ENCODE results near the gene GPR152. TPM values are rescaled to one million over a fixed set of nuclear protein-coding genes. Genes with fewer than 3 reads are reported as not detected.

Gene GPR152, protein sequence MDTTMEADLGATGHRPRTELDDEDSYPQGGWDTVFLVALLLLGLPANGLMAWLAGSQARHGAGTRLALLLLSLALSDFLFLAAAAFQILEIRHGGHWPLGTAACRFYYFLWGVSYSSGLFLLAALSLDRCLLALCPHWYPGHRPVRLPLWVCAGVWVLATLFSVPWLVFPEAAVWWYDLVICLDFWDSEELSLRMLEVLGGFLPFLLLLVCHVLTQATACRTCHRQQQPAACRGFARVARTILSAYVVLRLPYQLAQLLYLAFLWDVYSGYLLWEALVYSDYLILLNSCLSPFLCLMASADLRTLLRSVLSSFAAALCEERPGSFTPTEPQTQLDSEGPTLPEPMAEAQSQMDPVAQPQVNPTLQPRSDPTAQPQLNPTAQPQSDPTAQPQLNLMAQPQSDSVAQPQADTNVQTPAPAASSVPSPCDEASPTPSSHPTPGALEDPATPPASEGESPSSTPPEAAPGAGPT
- total RNA-seq (2014; rRNA removed; shearing (Covaris generic)) (not detected in 2 replicates), total RNA-seq (2022) (not detected in 2 replicates), Bru-seq, nascent RNA (not detected), BruChase-seq, experiment 1, labeled RNA remaining after a 6-hour chase (not detected), BruChase-seq, experiment 2, labeled RNA remaining after a 2-hour chase (not detected)
- long read RNA-seq, partial matches to known transcripts, result 0 of 1 reads
- long read RNA-seq, other reads (novel, unspliced or antisense), result 0 of 1 reads

DNA sequence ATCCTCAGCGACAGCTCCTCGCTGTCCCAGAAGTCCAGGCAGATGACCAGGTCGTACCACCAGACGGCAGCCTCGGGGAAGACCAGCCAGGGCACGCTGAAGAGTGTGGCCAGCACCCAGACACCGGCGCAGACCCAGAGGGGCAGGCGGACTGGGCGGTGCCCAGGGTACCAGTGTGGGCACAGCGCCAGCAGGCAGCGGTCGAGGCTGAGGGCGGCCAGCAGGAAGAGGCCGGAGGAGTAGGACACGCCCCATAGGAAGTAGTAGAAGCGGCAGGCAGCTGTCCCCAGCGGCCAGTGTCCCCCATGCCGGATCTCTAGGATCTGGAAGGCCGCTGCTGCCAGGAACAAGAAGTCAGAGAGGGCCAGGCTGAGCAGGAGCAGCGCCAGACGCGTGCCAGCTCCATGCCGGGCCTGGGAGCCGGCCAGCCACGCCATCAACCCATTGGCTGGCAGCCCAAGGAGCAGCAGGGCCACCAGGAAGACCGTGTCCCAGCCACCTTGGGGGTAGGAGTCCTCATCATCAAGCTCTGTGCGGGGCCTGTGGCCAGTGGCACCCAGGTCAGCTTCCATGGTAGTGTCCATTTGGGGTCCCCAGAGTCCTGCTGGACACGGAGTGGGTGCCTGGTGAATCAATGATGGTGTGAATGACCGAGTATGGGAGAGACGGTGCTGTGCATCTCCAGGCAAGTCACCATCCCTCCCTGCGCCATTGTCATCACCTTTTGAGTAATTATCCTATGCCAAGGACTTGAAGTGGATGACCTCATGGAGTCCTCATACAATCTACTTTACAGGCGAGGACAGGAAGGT, at the start of gene GPR152:
GPR152 (minus strand) TSS at position 589 of the 812 bp plus-strand sequence; CDS start at position 584, 5 bp downstream.
- DNase-seq (ENCODE audit: low spot score), result no peak
- H3K4me3 ChIP-seq (ENCODE audit: low read depth, low read length, poor library complexity, severe bottlenecking), result no peak within 1 kb of the TSS
- intact Hi-C loops (cut with micrococcal nuclease; ENCODE audit: unreplicated experiment), result no loop called here
- H3K9me3 ChIP-seq (ENCODE audit: low read length), result no peaks in the 10 kb centered on the region
- no peak within 1 kb of the TSS for H3K4me2 ChIP-seq (ENCODE audit: low read length)
- H3K36me3 ChIP-seq (ENCODE audit: insufficient read depth, low read length), result no peaks in the 10 kb centered on the region
- TF ChIP-seq, protein P1, sequence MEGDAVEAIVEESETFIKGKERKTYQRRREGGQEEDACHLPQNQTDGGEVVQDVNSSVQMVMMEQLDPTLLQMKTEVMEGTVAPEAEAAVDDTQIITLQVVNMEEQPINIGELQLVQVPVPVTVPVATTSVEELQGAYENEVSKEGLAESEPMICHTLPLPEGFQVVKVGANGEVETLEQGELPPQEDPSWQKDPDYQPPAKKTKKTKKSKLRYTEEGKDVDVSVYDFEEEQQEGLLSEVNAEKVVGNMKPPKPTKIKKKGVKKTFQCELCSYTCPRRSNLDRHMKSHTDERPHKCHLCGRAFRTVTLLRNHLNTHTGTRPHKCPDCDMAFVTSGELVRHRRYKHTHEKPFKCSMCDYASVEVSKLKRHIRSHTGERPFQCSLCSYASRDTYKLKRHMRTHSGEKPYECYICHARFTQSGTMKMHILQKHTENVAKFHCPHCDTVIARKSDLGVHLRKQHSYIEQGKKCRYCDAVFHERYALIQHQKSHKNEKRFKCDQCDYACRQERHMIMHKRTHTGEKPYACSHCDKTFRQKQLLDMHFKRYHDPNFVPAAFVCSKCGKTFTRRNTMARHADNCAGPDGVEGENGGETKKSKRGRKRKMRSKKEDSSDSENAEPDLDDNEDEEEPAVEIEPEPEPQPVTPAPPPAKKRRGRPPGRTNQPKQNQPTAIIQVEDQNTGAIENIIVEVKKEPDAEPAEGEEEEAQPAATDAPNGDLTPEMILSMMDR (conservative IDR thresholded peaks at IDR 0.05; ENCODE audit: low read length), result no peak
- TF ChIP-seq EZH2phosphoT487 (IDR thresholded peaks at IDR 0.05; ENCODE audit: borderline replicate concordance, low read depth, low read length), result no peak
- ChIA-PET POLR2A (interaction anchor here (0.6 kb wide), 1 partner anchor 11 kb away, joined by 4 read pairs; no protein-coding TSS in a partner anchor), CTCF (ENCODE audit: unreplicated experiment) (no interaction called here)
- no peaks in the 10 kb centered on the region for H3K9me2 ChIP-seq (ENCODE audit: insufficient read depth, low read length)
- H3K4me1 ChIP-seq (ENCODE audit: insufficient read depth, low read length, poor library complexity, severe bottlenecking), result peaks cover 39% of the 10 kb centered on the region
- H2AFZ ChIP-seq (ENCODE audit: low read length), result no peak within 1 kb of the TSS
- BruUV-seq (replicated peaks), result no TSS peak
- no peak within 1 kb of the TSS for H3K27ac ChIP-seq (ENCODE audit: low read depth, low read length, poor library complexity, severe bottlenecking)
- H3K79me2 ChIP-seq (ENCODE audit: insufficient read depth, low read depth, low read length), result no peaks in the 10 kb centered on the region
- H4K20me1 ChIP-seq (ENCODE audit: insufficient read depth, low read length), result no peaks in the 10 kb centered on the region

DNA sequence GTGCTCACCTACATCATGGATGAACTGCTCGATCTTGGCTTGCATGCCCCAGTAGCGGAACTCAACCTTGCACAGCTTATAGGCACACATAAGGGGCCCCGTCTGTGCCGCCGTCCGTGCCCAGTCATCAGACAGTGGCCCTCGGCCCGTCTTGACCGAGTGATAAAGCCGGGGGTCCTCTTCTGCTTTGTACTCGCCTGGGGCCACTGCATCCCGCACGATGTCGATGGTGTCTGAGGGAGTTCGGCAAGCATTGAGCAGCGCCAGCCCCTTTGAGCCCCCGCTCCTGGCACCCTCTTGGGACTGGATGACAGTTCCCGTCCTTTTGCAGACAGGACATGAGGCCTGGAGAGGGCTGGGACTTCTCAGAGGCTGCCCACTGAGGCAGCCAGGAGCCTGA, 49.3 kb upstream of the GPR152 start:
- H3K4me3 ChIP-seq (ENCODE audit: low read depth, low read length, poor library complexity, severe bottlenecking), result no peak overlapping the region
- H2AFZ ChIP-seq (ENCODE audit: low read length), result no peak overlapping the region
- no peak overlapping the region for H3K27ac ChIP-seq (ENCODE audit: low read depth, low read length, poor library complexity, severe bottlenecking)
- DNase-seq (ENCODE audit: low spot score), result no peak
- intact Hi-C loops (cut with micrococcal nuclease; ENCODE audit: unreplicated experiment), result no loop called here
- ChIA-PET POLR2A (no interaction called here), CTCF (ENCODE audit: unreplicated experiment) (no interaction called here)
- H4K20me1 ChIP-seq (ENCODE audit: insufficient read depth, low read length), result 0 out of 2 replicates have a peak, but pooled peaks cover 6% of the 10 kb centered on the region
- no peak for TF ChIP-seq EZH2phosphoT487 (IDR thresholded peaks at IDR 0.05; ENCODE audit: borderline replicate concordance, low read depth, low read length)
- TF ChIP-seq, protein P1 (conservative IDR thresholded peaks at IDR 0.05; ENCODE audit: low read length), result no peak
- no TSS peak for BruUV-seq (replicated peaks)
- H3K9me3 ChIP-seq (ENCODE audit: low read length), result no peaks in the 10 kb centered on the region
- peaks cover 11% of the 10 kb centered on the region for H3K79me2 ChIP-seq (ENCODE audit: insufficient read depth, low read depth, low read length)
- no peaks in the 10 kb centered on the region for H3K9me2 ChIP-seq (ENCODE audit: insufficient read depth, low read length)
- peaks cover 14% of the 10 kb centered on the region; the same call in 1 of the 2 replicates for H3K36me3 ChIP-seq (ENCODE audit: insufficient read depth, low read length)
- peaks cover 25% of the 10 kb centered on the region for H3K4me1 ChIP-seq (ENCODE audit: insufficient read depth, low read length, poor library complexity, severe bottlenecking)
- no peak overlapping the region for H3K4me2 ChIP-seq (ENCODE audit: low read length)
